Measurements from ENCODE around the gene SLC6A9. TPM values are rescaled to one million over a fixed set of nuclear protein-coding genes. Genes with fewer than 3 reads are reported as not detected.

The SLC6A9 gene
- total and polyA plus RNA-seq, 2 of the 8 experiments (the other 6 are each of a cell fraction or from before 2014, with no cell fraction given) = 20.2 to 24.2 TPM

DNA sequence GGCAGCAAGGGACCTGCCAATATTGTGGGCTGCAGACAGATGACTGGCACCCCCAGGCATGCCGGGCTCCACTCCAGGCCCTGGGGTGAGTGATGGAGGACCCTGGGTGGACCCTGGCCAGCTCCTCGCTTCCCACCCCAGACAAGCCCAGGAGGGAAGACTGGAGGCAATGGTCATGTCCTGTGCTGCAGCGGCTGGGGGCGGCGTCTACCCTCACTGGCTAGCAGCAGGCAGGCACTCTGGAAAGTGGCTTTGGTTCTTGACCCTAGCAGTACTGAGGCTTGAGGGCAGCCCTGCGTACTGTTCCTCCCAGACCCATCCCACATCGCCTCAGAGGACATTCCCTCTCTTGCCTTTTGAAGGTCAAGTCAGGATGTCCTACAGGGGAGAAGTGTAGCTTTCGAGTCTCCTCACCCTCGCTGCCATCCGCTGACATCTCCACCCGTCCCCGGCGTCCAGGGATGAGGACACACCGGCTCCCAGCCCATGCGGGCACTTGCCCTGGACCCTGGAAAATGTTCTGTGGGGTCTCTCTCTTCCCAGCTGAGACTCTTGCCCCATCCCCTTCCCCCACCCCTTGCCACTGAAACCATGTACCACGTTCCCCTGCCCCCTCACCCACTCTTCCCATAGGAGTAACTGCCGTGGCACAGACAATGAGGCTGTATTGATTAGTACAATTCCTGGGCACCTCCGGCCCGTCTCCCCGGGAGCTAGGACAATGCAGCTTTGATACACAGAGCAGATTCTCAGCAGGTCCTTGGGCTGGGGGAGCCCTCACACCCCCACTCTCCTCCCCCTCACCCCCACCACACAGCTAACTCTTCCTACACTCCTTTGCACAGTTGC, 15.0 kb downstream of the SLC6A9 start:
- peaks cover 0 to 8% (median 3%) of the 10 kb centered on the region in 4 experiments; a peak in 5 of 7 replicates for H3K4me1 ChIP-seq (replicated peaks in 1 of 4; ENCODE audit: control insufficient read depth in 3 of 4, insufficient read depth in 4 of 4, low read length in 3 of 4)
- H3K79me1 ChIP-seq (ENCODE audit: low read depth, low read length) = 0 out of 2 replicates have a peak, but pooled peaks cover 3% of the 10 kb centered on the region
- no peak overlapping the region for H2AK5ac ChIP-seq (ENCODE audit: low read depth, low read length)
- H4K5ac ChIP-seq (ENCODE audit: insufficient read length, low read depth, low read length) = no peak overlapping the region
- H3K27ac ChIP-seq (ENCODE audit: low read depth, low read length) = no peak overlapping the region
- no peak overlapping the region; a peak in 1 of 4 replicates for H3K4me2 ChIP-seq (ENCODE audit: insufficient read depth in 1 of 2, low read depth in 2 of 2, low read length in 2 of 2)
- H3K23me2 ChIP-seq (ENCODE audit: low read depth, low read length) = no peaks in the 10 kb centered on the region
- no peaks in the 10 kb centered on the region for H3K27me3 ChIP-seq (replicated peaks in 1 of 4; ENCODE audit: control insufficient read depth in 3 of 4, extremely low read depth in 1 of 4, insufficient read depth in 3 of 4, low read length in 3 of 4)
- H3K9me3 ChIP-seq (ENCODE audit: insufficient read depth in 2 of 2, low read depth in 1 of 2, low read length in 1 of 2) = no peaks in the 10 kb centered on the region
- H2AFZ ChIP-seq (ENCODE audit: low read length) = no peak overlapping the region
- FAIRE-seq = no peak
- no peak overlapping the region; the same call in 1 of the 2 replicates for H3K18ac ChIP-seq (ENCODE audit: extremely low read depth, low read length)
- no peak overlapping the region for H2BK12ac ChIP-seq (ENCODE audit: low read depth, low read length)
- H3K4ac ChIP-seq (replicated peaks; ENCODE audit: insufficient read length, low read depth, low read length) = no peak overlapping the region
- POLR2A ChIA-PET (ENCODE audit: partially characterized antibody) = interaction anchor here (1.6 to 27.1 kb wide), 5 partner anchors 6 to 41 kb away, joined by 4 to 544 read pairs (median 11); partner anchors contain the start of genes ATP6V0B and SLC6A9
- DNase-seq (ENCODE audit: low read depth in 1 of 2, low spot score in 2 of 2) = no peak
- H2BK15ac ChIP-seq (ENCODE audit: low read length) = no peak overlapping the region
- H4K20me1 ChIP-seq (replicated peaks in 1 of 2; ENCODE audit: control insufficient read depth in 1 of 2, insufficient read depth in 2 of 2, low read length in 2 of 2) = peaks cover 0 to 12% of the 10 kb centered on the region in 2 experiments
- peaks cover 0 to 2% (median under 1%) of the 10 kb centered on the region in 4 experiments; a peak in 3 of 8 replicates for H3K36me3 ChIP-seq (ENCODE audit: control insufficient read depth in 2 of 4, insufficient read depth in 4 of 4, low read length in 3 of 4)
- H3K23ac ChIP-seq (ENCODE audit: insufficient read length) = no peak overlapping the region
- H4K8ac ChIP-seq (ENCODE audit: extremely low read depth, insufficient read depth, low read length) = no peak overlapping the region; the same call in 1 of the 2 replicates
- no peak overlapping the region for H3K4me3 ChIP-seq (ENCODE audit: extremely low read depth in 1 of 4, insufficient read depth in 2 of 4, low read depth in 3 of 4, low read length in 4 of 4)
- H3K79me2 ChIP-seq (ENCODE audit: control insufficient read depth in 1 of 2, insufficient read depth in 2 of 2, low read length in 2 of 2) = no peaks in the 10 kb centered on the region
- H2BK20ac ChIP-seq (ENCODE audit: low read length) = no peak overlapping the region
- 94% methylated on average over 19 of the region's 20 CpGs; no CpG with 5 or more reads in 1 of the 2 experiments for WGBS, 2 experiments (ENCODE audit: extremely low coverage in 1 of 2, insufficient coverage in 1 of 2, insufficient read length in 1 of 2, insufficient replicate concordance in 2 of 2, low coverage in 1 of 2, low lambda C conversion rate in 2 of 2, missing lambda C conversion rate in 1 of 2)
- no peak overlapping the region for H3K9ac ChIP-seq (replicated peaks in 1 of 4; ENCODE audit: extremely low read depth in 1 of 4, low read depth in 3 of 4, low read length in 3 of 4)
- CTCF ChIA-PET (ENCODE audit: partially characterized antibody) = interaction anchor here (0.6 to 16.6 kb wide), 10 partner anchors 13 to 250 kb away, joined by 3 to 252 read pairs (median 4); partner anchors contain the start of gene SLC6A9
- H2BK120ac ChIP-seq (replicated peaks; ENCODE audit: low read depth, low read length) = no peak overlapping the region
- H3K56ac ChIP-seq (replicated peaks; ENCODE audit: insufficient read length, low read depth, low read length) = no peak overlapping the region
- H4K91ac ChIP-seq (replicated peaks; ENCODE audit: insufficient read length, low read length) = no peak overlapping the region
- TF ChIP-seq PHF8 (conservative IDR thresholded peaks at IDR 0.05; ENCODE audit: low read depth, low read length) (no peak), BRCA1 (IDR thresholded peaks at IDR 0.05; ENCODE audit: low read depth, low read length) (no peak), CTBP2 (IDR thresholded peaks at IDR 0.05; ENCODE audit: borderline replicate concordance, insufficient read depth, insufficient read length, low read length) (no peak), BACH1 (IDR thresholded peaks at IDR 0.05; ENCODE audit: low read length) (no peak), EGR1 (IDR thresholded peaks at IDR 0.05; ENCODE audit: borderline replicate concordance, low read depth, low read length) (no peak), CBX5 (IDR thresholded peaks at IDR 0.05; ENCODE audit: low read depth, low read length) (no peak), SP2 (IDR thresholded peaks at IDR 0.05; ENCODE audit: low read length) (no peak), FOSL1 (IDR thresholded peaks at IDR 0.05; ENCODE audit: insufficient read depth, low read depth, low read length) (no peak)
- H3K14ac ChIP-seq (ENCODE audit: insufficient read length) = no peak overlapping the region
- H2BK5ac ChIP-seq (ENCODE audit: low read depth, low read length) = no peak overlapping the region

All from H1 (cell line).